C4-2B (cell line): ENCODE measurements around the gene ZFR.

ENCODE experiments used
- CTCF ChIP-seq: fragments of 450-650 bp; conservative IDR thresholded peaks from 2 replicates; pipeline ENCODE4 v1.5.1; 2017; ENCODE audit warnings: mild to moderate bottlenecking
- ZFX ChIP-seq: fragments of 450-650 bp; IDR thresholded peaks from 2 replicates; pipeline ENCODE4 v1.6.1; 2017

- TF ChIP-seq CTCF: no peak
- no peak for TF ChIP-seq ZFX
These were observed 2.1 kb upstream of the ZFR start for GRCh38 chr5:32446630-32447029.
